Gastrocnemius medialis (tissue), 4 donors: ENCODE measurements around the gene PI4K2B. TPM values are rescaled to one million over a fixed set of nuclear protein-coding genes. Genes with fewer than 3 reads are reported as not detected.

Experiments used
- ATAC-seq, 2 donors: fragments of 150-250 bp; one replicate each; pipeline ENCODE4 v1.9.1; 2016
- DNase-seq, 2 donors: peaks; one replicate each; pipeline ENCODE4 v3.0.0-alpha.2; 2019
- H3K27ac ChIP-seq, 4 donors: fragments of 200-600 bp; sonication (generic); 1 replicate in 1 of 4; 2 replicates in 3 of 4; pipeline ENCODE4 v1.5.1; 2016 to 2018; ENCODE audit warnings: mild to moderate bottlenecking in 2 of 4, moderate library complexity in 1 of 4
- H3K27me3 ChIP-seq, 3 donors: fragments of 200-600 bp; sonication (generic) in 2 of 3; 1 replicate in 1 of 3; 2 replicates in 2 of 3; pipeline versions ENCODE4 v1.5.1 to v1.6.0; 2016 to 2019; ENCODE audit warnings: mild to moderate bottlenecking in 1 of 3, moderate library complexity in 1 of 3
- H3K36me3 ChIP-seq, 2 donors: fragments of 200-600 bp; sonication (generic) in 1 of 2; one replicate each; pipeline ENCODE4 v1.5.1; 2017 to 2018
- H3K4me1 ChIP-seq, 2 donors: fragments of 200-600 bp; sonication (generic) in 1 of 2; one replicate each; pipeline ENCODE4 v1.5.1; 2016 to 2017; ENCODE audit warnings: mild to moderate bottlenecking in 2 of 2
- H3K4me3 ChIP-seq, 4 donors: fragments of 200-600 bp; sonication (generic) in 3 of 4; 1 replicate in 1 of 4; 2 replicates in 3 of 4; pipeline ENCODE4 v1.5.1; 2016 to 2019; ENCODE audit warnings: mild to moderate bottlenecking in 2 of 4
- H3K9me3 ChIP-seq, 3 donors: fragments of 200-600 bp; sonication (generic) in 2 of 3; 1 replicate in 1 of 3; 2 replicates in 2 of 3; pipeline ENCODE4 v1.5.1; 2016 to 2019
- CTCF ChIP-seq, 5 experiments: fragments of 450-650 bp in 3 of 5; fragments of 200-600 bp in 2 of 5; sonication (generic) in 2 of 5; IDR thresholded peaks in 4 of 5; conservative IDR thresholded peaks in 1 of 5; 1 replicate in 4 of 5; 2 replicates in 1 of 5; pipeline ENCODE4 v1.5.1; 2016 to 2019; ENCODE audit warnings: antibody characterized with exemption in 5 of 5, mild to moderate bottlenecking in 3 of 5, moderate library complexity in 3 of 5
- POLR2A ChIP-seq, 2 donors: fragments of 450-650 bp; IDR thresholded peaks; one replicate each; pipeline ENCODE4 v1.6.1; 2017; ENCODE audit warnings: antibody characterized with exemption in 2 of 2, mild to moderate bottlenecking in 2 of 2, moderate library complexity in 2 of 2
- in situ Hi-C, 4 donors: fragments of 200-750 bp; cut with MboI; loops; one replicate each; pipeline versions ENCODE4 v1.15.0 to v1.8.0; 2017; ENCODE audit warnings: low sequenced_read_pairs in 4 of 4
- intact Hi-C: fragments of 100-400 bp; cut with DNase I; formaldehyde crosslinking; loops from one replicate; pipeline ENCODE4 v1.15.1; 2023; ENCODE audit warnings: low total_unique reads
- total RNA-seq, 4 donors: library from RNA; depleted of rRNA; stranded (reverse); fragments of >200 nt; gene quantifications; one replicate each; pipeline versions ENCODE4 v1.1.0 to v1.2.3, GENCODE V29; 2016

The PI4K2B gene
- total RNA-seq, 4 donors from 2014 or later = 0.92 to 3.6 (median 3.0) TPM

GRCh38 chr4:25307596-25307995, 73.8 kb downstream of the PI4K2B start:
- Histone ChIP-seq H3K27ac (no peak overlapping the region), H3K4me1 (no peaks in the 10 kb centered on the region), H3K4me3 (no peak overlapping the region), H3K9me3 (no peaks in the 10 kb centered on the region), H3K36me3 (no peaks in the 10 kb centered on the region), H3K27me3 (no peaks in the 10 kb centered on the region)
- intact Hi-C loops (no loop called here), in situ Hi-C loops (loop anchor here in 2 of 4 donors (10.0 to 25.0 kb wide), 2 partner anchors 73 to 145 kb away; partner anchors contain the start of genes PI4K2B (in 2 of the 2) and SEPSECS (in 1 of the 2))
- ATAC-seq (no peak), DNase-seq (no peak)
- TF ChIP-seq CTCF (IDR thresholded peaks at IDR 0.05 in 4 of 5, conservative IDR thresholded peaks at IDR 0.05 in 1 of 5) (no peak), POLR2A (IDR thresholded peaks at IDR 0.05) (no peak)

GRCh38 chr4:25308306-25308705, 74.5 kb downstream of the PI4K2B start:
- H3K4me1 ChIP-seq = peaks cover 2 to 4% of the 10 kb centered on the region in 2 donors
- TF ChIP-seq CTCF (IDR thresholded peaks at IDR 0.05 in 4 of 5, conservative IDR thresholded peaks at IDR 0.05 in 1 of 5) = no peak
- no peak for TF ChIP-seq POLR2A (IDR thresholded peaks at IDR 0.05)
- no peaks in the 10 kb centered on the region for H3K27me3 ChIP-seq
- in situ Hi-C loops (loop anchor here in 2 of 4 donors (10.0 to 25.0 kb wide), 2 partner anchors 74 to 146 kb away; partner anchors contain the start of genes PI4K2B (in 2 of the 2) and SEPSECS (in 1 of the 2)), intact Hi-C loops (no loop called here)
- no peak overlapping the region for H3K27ac ChIP-seq
- H3K4me3 ChIP-seq = no peak overlapping the region
- ATAC-seq = no peak
- no peaks in the 10 kb centered on the region for H3K9me3 ChIP-seq
- no peak for DNase-seq
- no peaks in the 10 kb centered on the region for H3K36me3 ChIP-seq

- in situ Hi-C loops (loop anchor here in 2 of 4 donors (10.0 to 25.0 kb wide), 2 partner anchors 74 to 146 kb away; partner anchors contain the start of genes PI4K2B (in 2 of the 2) and SEPSECS (in 1 of the 2)), intact Hi-C loops (no loop called here)
- Histone ChIP-seq H3K27ac (no peak overlapping the region), H3K9me3 (no peaks in the 10 kb centered on the region), H3K27me3 (no peaks in the 10 kb centered on the region), H3K4me1 (peaks cover 5 to 8% of the 10 kb centered on the region in 2 donors), H3K36me3 (no peaks in the 10 kb centered on the region), H3K4me3 (no peak overlapping the region)
- no peak for TF ChIP-seq POLR2A (IDR thresholded peaks at IDR 0.05)
- TF ChIP-seq CTCF (IDR thresholded peaks at IDR 0.05 in 4 of 5, conservative IDR thresholded peaks at IDR 0.05 in 1 of 5) = no peak
- no peak for DNase-seq
- no peak for ATAC-seq
These were observed 74.9 kb downstream of the PI4K2B start for GRCh38 chr4:25308761-25309160.

GRCh38 chr4:25310066-25310802, 76.4 kb downstream of the PI4K2B start:
- ATAC-seq = no peak
- Histone ChIP-seq H3K4me3 (no peak overlapping the region), H3K27ac (no peak overlapping the region), H3K4me1 (peaks cover 5 to 8% of the 10 kb centered on the region in 2 donors), H3K36me3 (no peaks in the 10 kb centered on the region), H3K9me3 (no peaks in the 10 kb centered on the region), H3K27me3 (no peaks in the 10 kb centered on the region)
- intact Hi-C loops (no loop called here), in situ Hi-C loops (loop anchor here in 2 of 4 donors (10.0 to 25.0 kb wide), 2 partner anchors 145 to 148 kb away; partner anchors contain the start of gene SEPSECS (in 2 of the 2))
- DNase-seq = no peak
- TF ChIP-seq POLR2A (IDR thresholded peaks at IDR 0.05) = no peak
- TF ChIP-seq CTCF (IDR thresholded peaks at IDR 0.05 in 4 of 5, conservative IDR thresholded peaks at IDR 0.05 in 1 of 5) = no peak
